Measurements from ENCODE around the gene QKI. TPM values are rescaled to one million over a fixed set of nuclear protein-coding genes. Genes with fewer than 3 reads are reported as not detected.

The QKI gene
- total RNA-seq, 4 donors from 2014 or later = 283 to 425 (median 344) TPM

DNA sequence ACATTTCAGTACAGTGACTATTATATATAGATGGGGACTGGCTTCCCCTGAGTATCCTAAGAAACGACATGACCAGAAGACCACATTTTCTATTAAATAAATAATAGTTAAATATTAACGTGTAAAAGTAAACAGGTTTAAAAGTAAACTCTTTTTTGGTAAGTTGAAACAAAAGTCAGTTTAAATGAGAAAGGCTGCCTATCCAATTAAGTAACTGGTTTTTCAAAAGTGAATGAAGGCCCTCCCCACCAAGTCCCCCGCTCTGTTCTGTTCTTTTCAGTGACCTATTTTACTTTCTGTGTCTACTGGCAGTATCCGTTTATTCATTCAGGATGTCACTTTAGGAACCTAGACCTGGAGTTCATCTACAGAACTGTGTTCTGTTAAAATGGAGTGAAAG, 32.0 kb downstream of the QKI start:
- no peaks in the 10 kb centered on the region for H3K36me3 ChIP-seq
- H3K27ac ChIP-seq = peak overlapping the region; percentile 43 to 98 (median 80)
- TF ChIP-seq, protein P1, sequence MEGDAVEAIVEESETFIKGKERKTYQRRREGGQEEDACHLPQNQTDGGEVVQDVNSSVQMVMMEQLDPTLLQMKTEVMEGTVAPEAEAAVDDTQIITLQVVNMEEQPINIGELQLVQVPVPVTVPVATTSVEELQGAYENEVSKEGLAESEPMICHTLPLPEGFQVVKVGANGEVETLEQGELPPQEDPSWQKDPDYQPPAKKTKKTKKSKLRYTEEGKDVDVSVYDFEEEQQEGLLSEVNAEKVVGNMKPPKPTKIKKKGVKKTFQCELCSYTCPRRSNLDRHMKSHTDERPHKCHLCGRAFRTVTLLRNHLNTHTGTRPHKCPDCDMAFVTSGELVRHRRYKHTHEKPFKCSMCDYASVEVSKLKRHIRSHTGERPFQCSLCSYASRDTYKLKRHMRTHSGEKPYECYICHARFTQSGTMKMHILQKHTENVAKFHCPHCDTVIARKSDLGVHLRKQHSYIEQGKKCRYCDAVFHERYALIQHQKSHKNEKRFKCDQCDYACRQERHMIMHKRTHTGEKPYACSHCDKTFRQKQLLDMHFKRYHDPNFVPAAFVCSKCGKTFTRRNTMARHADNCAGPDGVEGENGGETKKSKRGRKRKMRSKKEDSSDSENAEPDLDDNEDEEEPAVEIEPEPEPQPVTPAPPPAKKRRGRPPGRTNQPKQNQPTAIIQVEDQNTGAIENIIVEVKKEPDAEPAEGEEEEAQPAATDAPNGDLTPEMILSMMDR (IDR thresholded peaks at IDR 0.05 in 4 of 5, conservative IDR thresholded peaks at IDR 0.05 in 1 of 5) = no peak
- TF ChIP-seq POLR2A (IDR thresholded peaks at IDR 0.05) = no peak
- no peak for ATAC-seq
- intact Hi-C loops (cut with DNase I; ENCODE audit: low total_unique reads) = no loop called here
- peak overlapping the region in 2 of 4 donors; percentile 5 to 14 for H3K4me3 ChIP-seq
- no peak for DNase-seq
- H3K27me3 ChIP-seq = no peaks in the 10 kb centered on the region
- in situ Hi-C loops (cut with MboI; ENCODE audit: low sequenced_read_pairs in 4 of 4) = loop anchor here in 1 of 4 donors (25.0 kb wide), 1 partner anchor 266 kb away; no protein-coding TSS in a partner anchor
- H3K4me1 ChIP-seq = peaks cover 87 to 92% of the 10 kb centered on the region in 2 donors
- no peaks in the 10 kb centered on the region for H3K9me3 ChIP-seq

DNA sequence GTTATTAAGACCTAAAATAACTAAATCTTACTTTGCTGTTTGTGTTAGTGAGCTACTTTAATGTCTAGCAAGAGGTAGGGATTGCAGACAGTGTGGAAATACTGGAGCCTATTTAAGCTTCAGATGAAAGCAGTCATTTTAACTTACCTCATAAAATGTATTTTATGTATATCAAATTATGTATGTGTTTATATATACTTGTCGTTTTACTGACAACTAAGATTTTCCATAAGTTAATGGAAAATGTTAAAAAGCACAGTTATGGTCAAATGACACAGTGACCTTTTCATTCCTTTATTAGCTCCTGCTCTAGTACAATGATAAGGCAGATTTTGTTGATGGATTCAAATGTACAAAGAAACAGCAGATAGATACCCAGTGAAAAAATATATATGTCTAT, 34.6 kb downstream of the QKI start:
- Histone ChIP-seq H3K4me3 (no peak overlapping the region), H3K9me3 (no peaks in the 10 kb centered on the region), H3K27ac (peak overlapping the region; percentile 68 to 98 (median 80)), H3K4me1 (peaks cover 85 to 89% of the 10 kb centered on the region in 2 donors), H3K27me3 (no peaks in the 10 kb centered on the region), H3K36me3 (no peaks in the 10 kb centered on the region)
- intact Hi-C loops (cut with DNase I; ENCODE audit: low total_unique reads) = no loop called here
- peak in 1 of 2 donors; percentile 43 for ATAC-seq
- TF ChIP-seq, protein P1 (IDR thresholded peaks at IDR 0.05 in 4 of 5, conservative IDR thresholded peaks at IDR 0.05 in 1 of 5) = no peak
- in situ Hi-C loops (cut with MboI; ENCODE audit: low sequenced_read_pairs in 4 of 4) = loop anchor here in 1 of 4 donors (25.0 kb wide), 1 partner anchor 263 kb away; no protein-coding TSS in a partner anchor
- DNase-seq = no peak

DNA sequence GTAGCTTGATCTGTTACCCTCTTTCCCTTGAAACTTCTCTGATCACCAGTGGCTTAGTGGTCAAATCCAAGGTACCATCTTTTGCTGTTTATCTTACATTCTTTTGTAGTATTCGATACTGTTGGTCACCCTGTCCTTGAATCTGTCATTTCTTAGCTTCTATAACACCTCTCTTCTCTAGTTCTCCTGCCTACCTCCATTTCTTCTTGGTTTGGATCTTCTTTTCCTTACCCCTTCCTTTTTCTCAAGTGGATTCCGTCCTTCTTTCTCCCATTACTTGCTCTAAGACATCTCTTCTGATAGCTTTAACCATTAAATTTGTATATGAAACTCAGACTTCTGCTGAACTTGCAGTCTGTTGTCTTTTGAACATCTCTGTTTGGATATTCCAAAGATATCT, 39.9 kb downstream of the QKI start:
- intact Hi-C loops (cut with DNase I; ENCODE audit: low total_unique reads) (no loop called here), in situ Hi-C loops (cut with MboI; ENCODE audit: low sequenced_read_pairs in 4 of 4) (loop anchor here in 1 of 4 donors (25.0 kb wide), 1 partner anchor 258 kb away; no protein-coding TSS in a partner anchor)
- peaks cover 88 to 89% of the 10 kb centered on the region in 2 donors for H3K4me1 ChIP-seq
- H3K9me3 ChIP-seq = no peaks in the 10 kb centered on the region
- no peaks in the 10 kb centered on the region for H3K36me3 ChIP-seq
- H3K27ac ChIP-seq = peak overlapping the region; percentile 76 to 98 (median 80)
- ATAC-seq (no peak), DNase-seq (no peak)
- no peaks in the 10 kb centered on the region for H3K27me3 ChIP-seq
- H3K4me3 ChIP-seq = no peak overlapping the region
- TF ChIP-seq POLR2A (IDR thresholded peaks at IDR 0.05) = no peak
- TF ChIP-seq, protein P1 (IDR thresholded peaks at IDR 0.05 in 4 of 5, conservative IDR thresholded peaks at IDR 0.05 in 1 of 5) = no peak

DNA sequence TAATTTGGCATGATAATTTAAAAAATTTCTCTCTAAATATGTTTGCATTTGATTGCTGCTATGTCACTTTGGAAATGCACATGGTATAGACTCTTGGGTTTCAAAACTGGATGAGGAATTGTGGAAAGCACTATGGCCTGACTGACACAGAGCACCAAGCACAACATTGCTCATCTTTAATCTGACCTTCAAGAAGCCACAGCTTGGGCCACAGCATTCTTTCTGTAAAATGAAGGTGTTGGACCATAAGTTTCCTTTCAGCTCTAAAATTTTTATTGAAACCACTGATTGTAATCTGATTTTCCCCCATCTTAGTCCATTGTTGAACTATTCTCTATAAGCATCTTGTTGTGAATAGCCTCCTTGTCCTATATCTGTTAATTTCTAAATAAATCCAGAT, 41.0 kb downstream of the QKI start:
- Histone ChIP-seq H3K27me3 (no peaks in the 10 kb centered on the region), H3K36me3 (no peaks in the 10 kb centered on the region), H3K27ac (peak overlapping the region; percentile 76 to 98 (median 80)), H3K4me3 (no peak overlapping the region), H3K9me3 (no peaks in the 10 kb centered on the region), H3K4me1 (peaks cover 92 to 94% of the 10 kb centered on the region in 2 donors)
- ATAC-seq (no peak), DNase-seq (no peak)
- TF ChIP-seq POLR2A (IDR thresholded peaks at IDR 0.05) = no peak
- TF ChIP-seq, protein P1 (IDR thresholded peaks at IDR 0.05 in 4 of 5, conservative IDR thresholded peaks at IDR 0.05 in 1 of 5) = no peak
- intact Hi-C loops (cut with DNase I; ENCODE audit: low total_unique reads) = loop anchor here (5.0 kb wide), 1 partner anchor 122 kb away; no protein-coding TSS in a partner anchor
- in situ Hi-C loops (cut with MboI; ENCODE audit: low sequenced_read_pairs in 4 of 4) = loop anchor here in 1 of 4 donors (25.0 kb wide), 1 partner anchor 257 kb away; no protein-coding TSS in a partner anchor

Measured in gastrocnemius medialis (tissue), 4 donors.